Activated effector memory CD4-positive, alpha-beta T cell treated with Interleukin-2 at 50 U/mL for 16 hours (primary cell): ENCODE measurements around the gene SUSD1.
"Not testable (repeated sequence)": the region's sequence is repeated elsewhere in the genome, so short reads cannot be mapped to it uniquely, and the experiment has no call there.

Source experiments
- DNase-seq: peaks from one replicate; pipeline ENCODE4 v3.0.0-alpha.2; 2020

SUSD1 gene

DNA sequence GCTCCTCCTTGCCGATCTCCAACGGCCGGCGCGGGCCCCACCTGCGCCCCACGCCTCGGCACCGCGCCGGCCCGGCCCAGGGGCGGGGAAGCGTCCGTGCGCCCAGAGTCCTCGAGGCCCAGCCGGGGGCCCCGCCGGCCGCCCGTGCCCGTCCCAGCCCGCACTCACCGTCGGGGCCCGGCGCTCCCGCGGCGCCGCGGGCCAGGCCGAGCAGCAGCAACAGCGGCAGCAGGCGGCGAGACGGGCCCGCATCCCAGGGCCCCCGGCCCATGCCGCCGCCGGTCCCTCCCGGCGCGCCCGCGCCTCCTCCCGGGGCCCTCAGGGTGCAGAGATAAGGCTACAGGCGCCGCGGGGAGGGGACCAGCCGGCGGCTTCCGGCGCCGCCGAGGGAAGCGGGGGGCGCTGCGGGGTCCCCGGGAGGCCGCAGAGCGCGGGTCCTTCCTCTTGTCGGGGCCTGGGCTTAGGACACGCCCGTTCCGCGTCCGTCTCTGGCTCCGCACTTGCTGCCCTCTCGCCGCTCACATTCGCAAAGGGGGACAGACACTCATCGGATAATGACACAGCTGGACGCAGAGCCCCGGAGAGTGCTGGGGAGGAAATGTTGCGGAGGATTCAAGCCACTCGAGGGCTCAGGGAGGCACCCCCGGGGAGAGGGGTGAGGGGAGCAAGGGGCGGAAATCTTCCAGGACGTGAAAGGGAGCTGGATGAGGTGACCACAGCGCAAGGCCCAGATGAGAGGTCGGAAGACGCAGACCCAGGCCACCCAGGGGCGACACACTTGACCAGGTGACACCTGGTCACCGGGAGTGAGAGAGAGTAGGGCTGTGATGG is at the start of gene SUSD1:
Gene SUSD1 (minus strand): TSS at position 333 of the 831 bp plus-strand sequence. CDS start 62 bp downstream, at position 271.
- DNase-seq: peak; percentile 34

DNA sequence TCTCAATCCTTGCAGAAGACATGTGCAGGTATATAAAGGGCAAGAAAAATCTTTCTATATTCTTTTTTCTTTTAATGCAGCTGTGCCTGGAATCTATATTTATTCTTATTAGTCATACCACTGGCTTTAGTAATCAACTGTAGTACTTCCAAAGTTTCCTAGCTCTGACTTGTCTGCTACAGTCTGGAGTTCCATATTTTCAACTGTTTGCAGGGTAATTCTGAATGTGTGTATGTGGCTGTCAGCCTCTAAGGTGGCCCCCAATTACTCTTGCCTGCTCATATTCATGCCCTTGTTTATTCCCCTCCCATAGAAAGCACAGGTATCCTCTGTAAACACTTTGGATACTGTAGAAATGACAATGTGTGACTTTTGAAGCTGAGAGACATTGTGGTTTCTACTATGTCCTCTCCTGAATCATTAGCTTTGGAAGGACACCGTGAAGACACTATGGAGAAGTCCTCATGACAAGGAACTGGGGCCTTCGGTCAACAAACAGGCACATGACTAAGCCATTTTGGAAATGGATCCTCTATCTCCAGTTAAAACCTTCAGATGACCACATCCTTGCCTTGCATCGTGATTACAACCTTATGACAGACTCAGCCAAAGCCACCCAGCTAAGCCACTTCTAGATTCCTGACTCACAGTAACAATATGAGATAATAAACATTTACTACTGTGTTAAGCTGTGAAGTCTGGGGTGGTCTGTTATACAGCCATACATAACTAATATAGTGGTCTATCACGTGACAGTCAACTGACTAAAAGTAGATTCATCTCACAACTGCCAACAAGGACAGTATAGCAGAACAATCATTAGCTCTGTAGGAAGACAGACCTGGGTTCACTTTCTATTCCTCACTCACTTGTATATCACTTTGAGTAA is 49.5 kb upstream of the SUSD1 start:
- DNase-seq: no peak

- no peak for DNase-seq
Measured at GRCh38 chr9:112218908-112219307, 43.8 kb upstream of the SUSD1 start.

- DNase-seq: no peak
Measured at GRCh38 chr9:112212926-112213325, 37.8 kb upstream of the SUSD1 start.

DNA sequence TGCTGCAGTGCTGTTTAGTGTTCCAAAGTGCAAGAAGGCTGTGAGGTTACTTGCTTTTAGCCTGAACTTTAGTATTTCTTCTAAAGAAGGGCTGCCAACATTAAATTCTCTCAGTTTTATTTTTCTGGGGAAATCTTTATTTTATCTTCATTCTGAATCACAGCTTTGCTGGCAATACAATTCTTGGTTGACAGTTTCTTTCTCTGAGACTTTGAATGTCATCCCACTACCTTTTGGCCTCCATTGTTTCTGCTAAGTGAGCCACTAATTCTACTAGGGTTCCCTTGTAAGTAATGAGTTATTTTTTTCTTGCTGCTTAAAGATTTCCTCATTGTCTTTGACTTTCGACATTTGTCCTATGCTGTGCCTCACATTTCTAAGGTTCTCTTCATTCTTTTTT is 32.4 kb upstream of the SUSD1 start:
- no peak for DNase-seq

GRCh38 chr9:112203536-112203935 is 28.4 kb upstream of the SUSD1 start:
- DNase-seq: no peak

GRCh38 chr9:112200711-112201110 is 25.6 kb upstream of the SUSD1 start:
- no peak for DNase-seq

- no peak for DNase-seq
Measured at GRCh38 chr9:112198646-112199045, 23.5 kb upstream of the SUSD1 start.

- DNase-seq: no peak
Measured at GRCh38 chr9:112194969-112195431, 19.9 kb upstream of the SUSD1 start.

DNA sequence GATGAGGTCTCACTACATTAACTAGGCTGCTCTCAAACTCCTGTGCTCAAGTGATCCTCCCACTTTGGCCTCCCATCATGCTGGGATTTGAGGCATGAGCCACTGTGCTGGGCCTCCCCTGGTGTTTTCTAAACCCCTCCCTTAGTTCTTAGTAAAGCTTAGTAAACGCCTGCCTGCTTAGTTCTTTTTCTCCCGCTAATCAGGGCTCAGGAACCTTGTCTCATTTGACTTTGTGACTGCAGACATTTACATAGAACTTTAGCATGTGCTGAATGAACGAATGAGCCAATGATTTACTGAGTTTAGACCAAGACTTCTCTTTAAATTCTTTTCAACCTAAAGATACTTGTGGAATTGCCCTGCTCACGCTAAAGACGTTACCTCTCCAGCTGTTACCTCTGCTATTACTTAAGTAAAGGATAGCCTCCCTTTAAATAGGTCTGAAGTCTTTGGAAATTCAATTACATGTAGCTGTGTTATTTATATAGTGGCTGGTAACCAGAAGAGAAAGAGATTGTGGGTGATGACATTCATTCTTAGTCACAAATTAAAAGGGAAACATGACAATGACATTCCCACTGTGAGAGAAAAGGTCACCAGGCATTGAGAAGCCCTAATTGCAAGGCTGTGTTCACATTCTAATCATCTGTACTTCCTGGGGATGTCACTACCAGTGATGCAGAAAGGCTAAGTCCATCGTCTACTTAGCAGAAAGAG is 18.6 kb upstream of the SUSD1 start:
- no peak for DNase-seq

DNA sequence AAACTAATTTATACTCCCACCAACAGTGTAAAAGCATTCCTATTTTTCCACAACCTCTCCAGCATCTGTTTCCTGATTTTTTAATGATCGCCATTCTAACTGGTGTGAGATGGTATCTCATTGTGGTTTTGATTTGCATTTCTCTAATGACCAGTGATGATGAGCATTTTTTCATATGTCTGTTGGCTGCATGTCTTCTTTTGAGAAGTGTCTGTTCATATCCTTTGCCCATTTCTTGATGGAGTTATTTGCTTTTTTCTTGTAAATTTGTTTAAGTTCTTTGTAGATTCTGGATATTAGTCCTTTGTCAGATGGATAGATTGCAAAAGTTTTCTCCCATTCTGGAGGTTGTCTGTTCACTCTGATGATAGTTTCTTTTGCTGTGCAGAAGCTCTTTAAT is 15.2 kb upstream of the SUSD1 start:
- DNase-seq: not testable (repeated sequence)

DNA sequence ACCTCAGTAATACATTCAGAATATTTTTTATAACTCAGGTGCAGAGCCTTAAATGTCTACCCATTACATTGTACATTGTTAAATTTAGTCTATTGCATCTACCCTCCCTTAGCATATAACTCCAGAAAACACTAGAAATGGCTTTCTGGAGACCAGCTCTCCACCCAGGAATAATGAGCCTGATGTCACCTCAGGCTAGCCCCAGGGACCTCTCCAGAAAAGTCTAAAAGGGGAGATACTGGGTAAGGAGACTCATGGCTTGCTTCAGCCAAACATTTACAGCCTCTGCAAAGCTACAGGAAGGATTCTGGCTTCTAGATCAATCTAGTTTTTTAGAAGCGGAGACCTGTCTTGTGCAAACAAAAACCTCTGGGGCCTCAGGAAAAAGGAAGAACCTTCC is 13.8 kb upstream of the SUSD1 start:
- no peak for DNase-seq

DNA sequence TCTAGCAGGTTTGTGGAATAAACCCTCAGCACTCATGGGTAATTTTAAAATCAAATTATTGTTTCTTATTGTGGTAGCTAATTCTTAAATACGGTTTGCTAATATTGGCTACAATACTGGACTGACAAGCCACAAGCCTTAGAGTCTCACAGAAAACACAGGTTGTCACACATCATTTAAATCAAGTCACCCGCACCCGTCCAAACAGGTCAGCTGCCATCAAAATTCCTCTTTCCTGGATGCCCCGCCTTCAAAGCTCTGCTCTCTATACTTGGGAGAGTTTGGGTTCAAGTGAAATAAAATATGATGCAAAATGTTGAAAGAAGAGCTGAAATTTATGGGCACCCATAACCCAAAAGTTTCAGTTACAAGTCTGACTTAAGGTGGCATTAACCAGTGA is 12.3 kb upstream of the SUSD1 start:
- DNase-seq: no peak

GRCh38 chr9:112186695-112187094 is 11.6 kb upstream of the SUSD1 start:
- no peak for DNase-seq

- DNase-seq: no peak
Measured at GRCh38 chr9:112184946-112185345, 9.8 kb upstream of the SUSD1 start.

DNA sequence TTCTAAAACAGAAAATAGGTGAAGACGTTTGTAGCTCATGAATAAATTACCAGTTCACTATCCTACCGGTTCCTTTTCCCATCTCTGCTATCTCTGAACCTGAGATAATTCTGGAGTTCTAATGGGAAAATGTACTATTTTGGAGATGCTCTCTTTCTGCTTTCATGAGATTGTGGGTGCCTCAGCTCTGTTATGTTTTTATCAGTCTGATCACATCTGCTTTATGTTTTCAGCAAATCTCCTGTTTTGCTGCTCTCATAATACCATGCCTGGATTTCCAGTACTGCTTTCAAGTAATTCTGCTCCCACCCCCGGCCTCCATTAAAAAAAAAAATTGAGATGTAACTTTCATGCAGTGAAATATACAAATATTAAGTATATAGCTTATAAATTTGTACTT is 9.1 kb upstream of the SUSD1 start:
- no peak for DNase-seq

- DNase-seq: no peak
Measured at GRCh38 chr9:112180387-112180881, 5.3 kb upstream of the SUSD1 start.

GRCh38 chr9:112179816-112180215 is 4.7 kb upstream of the SUSD1 start:
- DNase-seq: no peak

- peak; percentile 27 for DNase-seq
Measured at GRCh38 chr9:112176524-112176923, 1.4 kb upstream of the SUSD1 start.

GRCh38 chr9:112175796-112176315 is 759 bp upstream of the SUSD1 start:
- DNase-seq: no peak

DNA sequence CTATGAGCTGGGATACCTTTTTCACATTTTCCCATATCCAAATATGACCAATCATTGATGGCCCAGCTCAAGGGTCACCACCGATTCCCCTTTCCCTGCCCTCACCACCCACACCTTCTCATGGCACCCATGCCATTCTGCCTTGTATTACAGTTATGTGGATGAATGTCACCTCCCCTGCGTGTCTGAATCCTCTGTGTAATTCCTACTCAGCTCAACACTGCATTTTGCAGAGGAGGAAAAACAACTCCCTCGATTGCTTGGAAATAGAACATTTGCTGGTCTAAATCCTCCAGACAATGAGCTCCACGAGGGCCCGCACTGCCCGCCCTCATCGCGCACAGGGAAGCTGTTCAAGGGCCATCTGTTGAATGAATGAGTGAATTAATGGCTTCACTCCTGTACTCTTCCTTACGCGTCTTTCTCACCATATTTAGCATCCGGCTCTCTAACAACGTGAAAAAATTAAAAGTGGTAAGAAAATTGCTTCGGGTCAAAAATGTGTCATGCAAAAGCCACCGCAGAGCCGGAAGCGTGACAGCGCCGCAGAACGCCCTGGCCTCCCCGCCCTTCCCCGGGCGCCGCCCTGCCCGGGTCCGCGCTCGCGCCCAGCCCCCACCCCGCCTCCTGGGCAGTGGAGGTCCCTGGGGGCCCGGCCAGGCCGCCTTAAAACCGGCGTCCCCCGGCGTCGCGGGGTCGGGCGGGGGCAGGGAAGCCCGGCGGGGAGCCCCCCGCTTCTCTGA is 704 bp downstream of the SUSD1 start:
- peak; percentile 74 for DNase-seq
